ENCODE measurements around the gene OR2D3. TPM values are rescaled to one million over a fixed set of nuclear protein-coding genes. Genes with fewer than 3 reads are reported as not detected.
"Not testable (repeated sequence)": the region's sequence is repeated elsewhere in the genome, so short reads cannot be mapped to it uniquely, and the experiment has no call there.

OR2D3 gene
- total RNA-seq, 1 donor from 2014 or later = not detected

GRCh38 chr11:6900327-6900999 lies 20.3 kb upstream of the OR2D3 start:
- H3K4me3 Mint-ChIP-seq = no peak overlapping the region
- no peaks in the 10 kb centered on the region for H3K36me3 Mint-ChIP-seq
- no peaks in the 10 kb centered on the region for H3K9me3 Mint-ChIP-seq
- H3K4me1 Mint-ChIP-seq (ENCODE audit: unreplicated experiment) = no peaks in the 10 kb centered on the region
- peaks cover 3% of the 10 kb centered on the region for H3K27me3 Mint-ChIP-seq
- H3K27ac Mint-ChIP-seq = no peak overlapping the region
- DNase-seq (ENCODE audit: extremely low spot score, unreplicated experiment) = no peak
- TF ChIP-seq CTCF (conservative IDR thresholded peaks at IDR 0.05) = peak; percentile 18

- H3K27me3 Mint-ChIP-seq; H3K4me3 Mint-ChIP-seq; H3K36me3 Mint-ChIP-seq; H3K27ac Mint-ChIP-seq; H3K4me1 Mint-ChIP-seq (ENCODE audit: unreplicated experiment); H3K9me3 Mint-ChIP-seq; DNase-seq (ENCODE audit: extremely low spot score, unreplicated experiment): not testable (repeated sequence)
Measured at GRCh38 chr11:6904804-6905203, 16.0 kb upstream of the OR2D3 start.

GRCh38 chr11:6911378-6911777 lies 9.4 kb upstream of the OR2D3 start:
- no peak overlapping the region for H3K27ac Mint-ChIP-seq
- no peaks in the 10 kb centered on the region for H3K4me1 Mint-ChIP-seq (ENCODE audit: unreplicated experiment)
- H3K4me3 Mint-ChIP-seq = no peak overlapping the region
- H3K36me3 Mint-ChIP-seq = no peaks in the 10 kb centered on the region
- no peaks in the 10 kb centered on the region for H3K9me3 Mint-ChIP-seq
- no peak for TF ChIP-seq CTCF (conservative IDR thresholded peaks at IDR 0.05)
- DNase-seq (ENCODE audit: extremely low spot score, unreplicated experiment) = no peak
- H3K27me3 Mint-ChIP-seq = no peaks in the 10 kb centered on the region

- no peak for TF ChIP-seq CTCF (conservative IDR thresholded peaks at IDR 0.05)
- no peak overlapping the region for H3K4me3 Mint-ChIP-seq
- H3K9me3 Mint-ChIP-seq = no peaks in the 10 kb centered on the region
- no peaks in the 10 kb centered on the region for H3K27me3 Mint-ChIP-seq
- H3K27ac Mint-ChIP-seq = no peak overlapping the region
- H3K4me1 Mint-ChIP-seq (ENCODE audit: unreplicated experiment) = no peaks in the 10 kb centered on the region
- H3K36me3 Mint-ChIP-seq = no peaks in the 10 kb centered on the region
- no peak for DNase-seq (ENCODE audit: extremely low spot score, unreplicated experiment)
Measured at GRCh38 chr11:6911948-6912347, 8.9 kb upstream of the OR2D3 start.

GRCh38 chr11:6919698-6920097 lies 1.1 kb upstream of the OR2D3 start:
- no peak for DNase-seq (ENCODE audit: extremely low spot score, unreplicated experiment)
- Mint-ChIP-seq H3K36me3 (no peaks in the 10 kb centered on the region), H3K27ac (no peak overlapping the region), H3K27me3 (no peaks in the 10 kb centered on the region), H3K4me1 (ENCODE audit: unreplicated experiment) (no peaks in the 10 kb centered on the region), H3K4me3 (no peak overlapping the region), H3K9me3 (no peaks in the 10 kb centered on the region)
- no peak for TF ChIP-seq CTCF (conservative IDR thresholded peaks at IDR 0.05)

- Mint-ChIP-seq H3K4me1 (ENCODE audit: unreplicated experiment) (peaks cover 16% of the 10 kb centered on the region), H3K27me3 (no peaks in the 10 kb centered on the region), H3K27ac (peak overlapping the region; percentile 71), H3K4me3 (no peak overlapping the region), H3K9me3 (no peaks in the 10 kb centered on the region), H3K36me3 (no peaks in the 10 kb centered on the region)
- no peak for TF ChIP-seq CTCF (conservative IDR thresholded peaks at IDR 0.05)
- no peak for DNase-seq (ENCODE audit: extremely low spot score, unreplicated experiment)
Measured at GRCh38 chr11:6925007-6925577, 4.3 kb downstream of the OR2D3 start.
